Loucy (cell line): ENCODE data around the gene HMCES.

ENCODE experiments used
- H2AFZ ChIP-seq: fragments of 200-600 bp; sonication (generic); 2 replicates; pipeline ENCODE4 v1.6.0; 2016; ENCODE audit warnings: antibody characterized with exemption, mild to moderate bottlenecking, low read length, moderate library complexity
- H3F3A ChIP-seq: fragments of 200-600 bp; 2 replicates; pipeline ENCODE4 v1.6.0; 2016; ENCODE audit warnings: antibody characterized with exemption, low read depth, mild to moderate bottlenecking
- H3K27me3 ChIP-seq: fragments of 200-600 bp; sonication (generic); 2 replicates; pipeline ENCODE4 v1.6.1; 2014; ENCODE audit warnings: low read length, mild to moderate bottlenecking; ENCODE audit not compliant: insufficient read depth, poor library complexity, severe bottlenecking
- H3K36me3 ChIP-seq: fragments of 200-600 bp; sonication (generic); 2 replicates; pipeline ENCODE4 v1.6.1; 2016; ENCODE audit warnings: low read length; ENCODE audit not compliant: insufficient read depth
- H3K4me1 ChIP-seq: fragments of 200-600 bp; sonication (generic); 2 replicates; pipeline ENCODE4 v1.5.1; 2014; ENCODE audit warnings: low read length, mild to moderate bottlenecking; ENCODE audit not compliant: insufficient read depth, poor library complexity, severe bottlenecking
- H3K4me2 ChIP-seq: fragments of 200-600 bp; sonication (generic); 2 replicates; pipeline ENCODE4 v1.6.0; 2014; ENCODE audit warnings: antibody characterized with exemption, low read length, low read depth, mild to moderate bottlenecking; ENCODE audit not compliant: poor library complexity, severe bottlenecking
- H3K4me3 ChIP-seq: fragments of 200-600 bp; sonication (generic); 2 replicates; pipeline ENCODE4 v1.5.1; 2014; ENCODE audit warnings: low read length, mild to moderate bottlenecking, mixed read lengths; ENCODE audit not compliant: poor library complexity, severe bottlenecking
- H3K79me2 ChIP-seq: fragments of 200-600 bp; sonication (generic); 2 replicates; pipeline ENCODE4 v1.6.1; 2014; ENCODE audit warnings: low read length; ENCODE audit not compliant: insufficient read depth
- H3K9ac ChIP-seq: fragments of 200-600 bp; sonication (generic); 2 replicates; pipeline ENCODE4 v1.6.0; 2014; ENCODE audit warnings: mild to moderate bottlenecking, low read depth, low read length, moderate library complexity; ENCODE audit not compliant: poor library complexity, severe bottlenecking
- H3K9me2 ChIP-seq: fragments of 200-600 bp; sonication (generic); replicated peaks from 2 replicates; pipeline ENCODE4 v1.6.1; 2016; ENCODE audit warnings: low read depth, low read length, mixed read lengths
- H3K9me3 ChIP-seq: fragments of 200-600 bp; sonication (generic); 2 replicates; pipeline ENCODE4 v1.6.1; 2014; ENCODE audit warnings: mild to moderate bottlenecking, antibody characterized with exemption, low read length, low read depth; ENCODE audit not compliant: insufficient read depth
- H4K20me1 ChIP-seq: fragments of 200-600 bp; sonication (generic); 2 replicates; pipeline ENCODE4 v1.6.0; 2014; ENCODE audit warnings: antibody characterized with exemption, low read length, mild to moderate bottlenecking; ENCODE audit not compliant: insufficient read depth, poor library complexity, severe bottlenecking
- CTCF ChIP-seq: fragments of 200-600 bp; sonication (generic); conservative IDR thresholded peaks from 2 replicates; pipeline ENCODE4 v1.5.1; 2014; ENCODE audit warnings: mild to moderate bottlenecking, antibody characterized with exemption, low read length
- EZH2phosphoT487 ChIP-seq: fragments of 200-600 bp; IDR thresholded peaks from 2 replicates; pipeline ENCODE4 v1.6.1; 2018; ENCODE audit warnings: antibody characterized with exemption, mild to moderate bottlenecking, moderate library complexity, borderline replicate concordance

Gene HMCES

GRCh38 chr3:129231331-129232119, 47.1 kb upstream of the HMCES start:
- Histone ChIP-seq H3K4me1 (peaks cover 10% of the 10 kb centered on the region), H3K9me3 (no peaks in the 10 kb centered on the region), H3K4me3 (no peak overlapping the region), H3K9ac (no peak overlapping the region), H3F3A (no peaks in the 10 kb centered on the region), H3K9me2 (no peaks in the 10 kb centered on the region), H3K27me3 (no peaks in the 10 kb centered on the region), H3K79me2 (no peaks in the 10 kb centered on the region), H2AFZ (no peak overlapping the region), H4K20me1 (no peaks in the 10 kb centered on the region), H3K4me2 (no peak overlapping the region), H3K36me3 (no peaks in the 10 kb centered on the region)
- TF ChIP-seq EZH2phosphoT487 (no peak), CTCF (no peak)

GRCh38 chr3:129233538-129233937, 45.1 kb upstream of the HMCES start:
- Histone ChIP-seq H2AFZ (no peak overlapping the region), H3K27me3 (no peaks in the 10 kb centered on the region), H3K9me3 (no peaks in the 10 kb centered on the region), H3K9ac (no peak overlapping the region), H3K4me1 (peaks cover 8% of the 10 kb centered on the region), H3K36me3 (no peaks in the 10 kb centered on the region), H3K9me2 (no peaks in the 10 kb centered on the region), H3F3A (no peaks in the 10 kb centered on the region), H3K79me2 (no peaks in the 10 kb centered on the region), H3K4me2 (no peak overlapping the region), H3K4me3 (no peak overlapping the region), H4K20me1 (no peaks in the 10 kb centered on the region)
- TF ChIP-seq EZH2phosphoT487: no peak
- TF ChIP-seq CTCF: no peak

- no peaks in the 10 kb centered on the region for H3K4me1 ChIP-seq
- H3K9ac ChIP-seq: no peak overlapping the region
- H3K27me3 ChIP-seq: no peaks in the 10 kb centered on the region
- H2AFZ ChIP-seq: no peak overlapping the region; the same call in 1 of the 2 replicates
- H4K20me1 ChIP-seq: no peaks in the 10 kb centered on the region
- no peak overlapping the region for H3K4me2 ChIP-seq
- no peaks in the 10 kb centered on the region for H3K36me3 ChIP-seq
- H3K9me2 ChIP-seq: no peaks in the 10 kb centered on the region
- no peaks in the 10 kb centered on the region for H3F3A ChIP-seq
- H3K9me3 ChIP-seq: no peaks in the 10 kb centered on the region
- H3K4me3 ChIP-seq: no peak overlapping the region
- TF ChIP-seq CTCF (no peak), EZH2phosphoT487 (no peak)
- H3K79me2 ChIP-seq: no peaks in the 10 kb centered on the region
Observed at GRCh38 chr3:129234441-129234840, 44.2 kb upstream of the HMCES start.
